H9 (cell line): Measurements from ENCODE around the gene IFT80. TPM values are rescaled to one million over a fixed set of nuclear protein-coding genes. Genes with fewer than 3 reads are reported as not detected.

ENCODE experiments used
- DNase-seq: peaks from one replicate; pipeline ENCODE4 v3.0.0-alpha.2; 2017
- H2AFZ ChIP-seq: one replicate; pipeline ENCODE4 v1.6.1; 2013; ENCODE audit warnings: mild to moderate bottlenecking, low read length, control low read depth, moderate library complexity
- H2AK5ac ChIP-seq: 2 replicates; pipeline ENCODE4 v1.6.1; 2013; ENCODE audit warnings: low read length, control low read depth, mixed read lengths; ENCODE audit not compliant: insufficient read length
- H2BK120ac ChIP-seq: one replicate; pipeline ENCODE4 v1.6.1; 2013; ENCODE audit warnings: low read depth, mild to moderate bottlenecking, low read length, control low read depth, inconsistent platforms; ENCODE audit not compliant: poor library complexity, severe bottlenecking
- H2BK12ac ChIP-seq: 2 replicates; pipeline ENCODE4 v1.6.1; 2013; ENCODE audit warnings: low read length, control low read depth, mixed read lengths, low read depth; ENCODE audit not compliant: insufficient read length
- H2BK15ac ChIP-seq: 2 replicates; pipeline ENCODE4 v1.6.1; 2013; ENCODE audit warnings: low read depth, low read length, control low read depth
- H2BK20ac ChIP-seq: one replicate; pipeline ENCODE4 v1.6.1; 2013; ENCODE audit warnings: low read depth, mild to moderate bottlenecking, low read length, control low read depth, inconsistent platforms; ENCODE audit not compliant: poor library complexity, severe bottlenecking
- H2BK5ac ChIP-seq: 2 replicates; pipeline ENCODE4 v1.6.1; 2013; ENCODE audit warnings: low read length, control low read depth, mixed read lengths; ENCODE audit not compliant: insufficient read length
- H3K14ac ChIP-seq: 2 replicates; pipeline ENCODE4 v1.6.1; 2013; ENCODE audit warnings: low read length, control low read depth; ENCODE audit not compliant: insufficient read depth
- H3K18ac ChIP-seq: 2 replicates; pipeline ENCODE4 v1.6.1; 2013; ENCODE audit warnings: low read depth, mild to moderate bottlenecking, mixed read lengths, low read length, control low read depth; ENCODE audit not compliant: insufficient read length
- H3K23ac ChIP-seq: 2 replicates; pipeline ENCODE4 v1.6.1; 2013; ENCODE audit warnings: low read length, control low read depth, mixed read lengths, low read depth; ENCODE audit not compliant: insufficient read length
- H3K23me2 ChIP-seq: 2 replicates; pipeline ENCODE4 v1.6.1; 2013; ENCODE audit warnings: low read depth, mild to moderate bottlenecking, mixed read lengths, low read length, control low read depth; ENCODE audit not compliant: insufficient read length, poor library complexity, severe bottlenecking
- H3K27ac ChIP-seq: 2 replicates; pipeline ENCODE4 v1.5.1; 2013; ENCODE audit warnings: low read length, control low read depth, mixed read lengths, low read depth; ENCODE audit not compliant: insufficient read length
- H3K27me3 ChIP-seq: 2 replicates; pipeline ENCODE4 v1.6.1; 2013; ENCODE audit warnings: low read length, control low read depth, inconsistent platforms; ENCODE audit not compliant: insufficient read depth
- H3K4ac ChIP-seq: 2 replicates; pipeline ENCODE4 v1.6.1; 2013; ENCODE audit warnings: low read depth, mild to moderate bottlenecking, control low read depth, inconsistent platforms, low read length, moderate library complexity
- H3K4me1 ChIP-seq: 2 replicates; pipeline ENCODE4 v1.6.1; 2013; ENCODE audit warnings: low read length, control low read depth, inconsistent platforms; ENCODE audit not compliant: insufficient read depth
- H3K4me2 ChIP-seq: 2 replicates; pipeline ENCODE4 v1.6.1; 2013; ENCODE audit warnings: low read length, control low read depth, mixed read lengths; ENCODE audit not compliant: insufficient read length, insufficient read depth
- H3K56ac ChIP-seq: 2 replicates; pipeline ENCODE4 v1.6.1; 2013; ENCODE audit warnings: low read depth, mild to moderate bottlenecking, mixed read lengths, low read length, control low read depth; ENCODE audit not compliant: insufficient read length
- H3K79me1 ChIP-seq: 2 replicates; pipeline ENCODE4 v1.6.1; 2013; ENCODE audit warnings: low read depth, mild to moderate bottlenecking, moderate library complexity, low read length, control low read depth, inconsistent platforms; ENCODE audit not compliant: insufficient read depth, poor library complexity, severe bottlenecking
- H3K79me2 ChIP-seq: 2 replicates; pipeline ENCODE4 v1.6.1; 2013; ENCODE audit warnings: low read length, control low read depth, inconsistent platforms; ENCODE audit not compliant: insufficient read depth
- H3K9ac ChIP-seq: 2 replicates; pipeline ENCODE4 v1.6.1; 2013; ENCODE audit warnings: low read length, control low read depth, mixed read lengths; ENCODE audit not compliant: insufficient read length; ENCODE audit errors: extremely low read depth
- H3K9me3 ChIP-seq: one replicate; pipeline ENCODE4 v1.6.1; 2013; ENCODE audit warnings: low read depth, low read length, inconsistent platforms; ENCODE audit not compliant: control insufficient read depth
- H3T11ph ChIP-seq: one replicate; pipeline ENCODE4 v1.6.1; 2013; ENCODE audit warnings: mild to moderate bottlenecking, low read length, control low read depth, inconsistent platforms
- H4K20me1 ChIP-seq: one replicate; pipeline ENCODE4 v1.6.1; 2013; ENCODE audit not compliant: control insufficient read depth, insufficient read length, insufficient read depth
- H4K5ac ChIP-seq: 2 replicates; pipeline ENCODE4 v1.6.1; 2013; ENCODE audit warnings: low read depth, mild to moderate bottlenecking, mixed read lengths, low read length, control low read depth; ENCODE audit not compliant: insufficient read length
- H4K8ac ChIP-seq: replicated peaks from 2 replicates; pipeline ENCODE4 v1.6.1; 2013; ENCODE audit warnings: low read length, control low read depth, mixed read lengths, low read depth; ENCODE audit not compliant: insufficient read length
- H4K91ac ChIP-seq: 2 replicates; pipeline ENCODE4 v1.6.1; 2013; ENCODE audit warnings: low read depth, mild to moderate bottlenecking, moderate library complexity, mixed read lengths, low read length, control low read depth; ENCODE audit not compliant: insufficient read length
- H3K27ac Mint-ChIP-seq, 3 experiments: 2 replicates in 2 of 3; 3 replicates in 1 of 3; pipeline ENCODE4 v1.8.0; 2020 to 2021; ENCODE audit warnings: mixed read lengths in 3 of 3, mild to moderate bottlenecking in 1 of 3, moderate library complexity in 1 of 3
- H3K27me3 Mint-ChIP-seq: 2 replicates; pipeline ENCODE4 v1.8.0; 2021; ENCODE audit warnings: low read depth, mild to moderate bottlenecking, moderate library complexity, mixed read lengths
- H3K36me3 Mint-ChIP-seq, 3 experiments: 2 replicates in 2 of 3; 3 replicates in 1 of 3; pipeline ENCODE4 v1.8.0; 2020 to 2021; ENCODE audit warnings: low read depth in 3 of 3, mixed read lengths in 3 of 3; ENCODE audit not compliant: insufficient read depth in 1 of 3
- H3K4me1 Mint-ChIP-seq, 2 experiments: 2 replicates each; pipeline ENCODE4 v1.8.0; 2020; ENCODE audit warnings: mixed read lengths in 2 of 2
- H3K4me3 Mint-ChIP-seq, 2 experiments: 2 replicates in 1 of 2; 3 replicates in 1 of 2; pipeline ENCODE4 v1.8.0; 2020 to 2021; ENCODE audit warnings: mild to moderate bottlenecking in 2 of 2, mixed read lengths in 2 of 2, moderate library complexity in 1 of 2
- H3K9me3 Mint-ChIP-seq, 2 experiments: 2 replicates in 1 of 2; 3 replicates in 1 of 2; pipeline ENCODE4 v1.8.0; 2020; ENCODE audit warnings: mild to moderate bottlenecking in 2 of 2, mixed read lengths in 2 of 2, moderate library complexity in 1 of 2
- WGBS: extraction: QIAGEN DNeasy Blood & Tissue Kit; methylation state at CpG from one replicate; pipeline ENCODE4 v1.1.7; 2013; ENCODE audit warnings: missing lambda C conversion rate, low lambda C conversion rate, mixed read lengths; ENCODE audit not compliant: insufficient read length; ENCODE audit errors: extremely low coverage; 5-methylcytosine and 5-hydroxymethylcytosine counted together
- total RNA-seq: library from RNA; stranded (reverse); gene quantifications from 2 replicates; pipeline ENCODE4 v1.2.1, GENCODE V29; 2021
- TF ChIP-seq, protein P1 (sequence below): fragments of 200-600 bp; sonication (generic); conservative IDR thresholded peaks from 3 replicates; pipeline ENCODE4 v1.8.0; 2021; ENCODE audit warnings: antibody characterized with exemption, mild to moderate bottlenecking

The IFT80 gene
- total RNA-seq, 1 experiment from 2014 or later, result 29.0 TPM

GRCh38 chr3:160210799-160211221 is 188.2 kb downstream of the IFT80 start:
- Mint-ChIP-seq H3K36me3 (no peaks in the 10 kb centered on the region), H3K27ac (no peak overlapping the region), H3K9me3 (no peaks in the 10 kb centered on the region), H3K4me1 (peaks cover 6 to 7% of the 10 kb centered on the region in 2 experiments; a peak in 3 of 4 replicates), H3K27me3 (no peaks in the 10 kb centered on the region; the same call in 1 of the 2 replicates), H3K4me3 (no peak overlapping the region)
- no peak overlapping the region for H2BK15ac ChIP-seq
- no peaks in the 10 kb centered on the region for H3K79me2 ChIP-seq
- no peak for DNase-seq
- no peaks in the 10 kb centered on the region for H3K4me1 ChIP-seq
- no peak overlapping the region for H3K56ac ChIP-seq
- H4K8ac ChIP-seq, result no peak overlapping the region
- no CpG with 5 or more reads among the region's 1 CpG for WGBS
- no peak overlapping the region for H2BK120ac ChIP-seq
- H3K9ac ChIP-seq, result no peak overlapping the region
- no peak overlapping the region for H3K27ac ChIP-seq
- no peak overlapping the region for H3K14ac ChIP-seq
- H2BK5ac ChIP-seq, result no peak overlapping the region
- no peak overlapping the region for H3K18ac ChIP-seq
- no peak overlapping the region for H4K91ac ChIP-seq
- no peak overlapping the region for H3K4me2 ChIP-seq
- no peak overlapping the region for H2BK12ac ChIP-seq
- H3K9me3 ChIP-seq, result no peaks in the 10 kb centered on the region
- H3K23ac ChIP-seq, result no peak overlapping the region
- H2AFZ ChIP-seq, result no peak overlapping the region
- no peak overlapping the region for H4K5ac ChIP-seq
- TF ChIP-seq, protein P1, sequence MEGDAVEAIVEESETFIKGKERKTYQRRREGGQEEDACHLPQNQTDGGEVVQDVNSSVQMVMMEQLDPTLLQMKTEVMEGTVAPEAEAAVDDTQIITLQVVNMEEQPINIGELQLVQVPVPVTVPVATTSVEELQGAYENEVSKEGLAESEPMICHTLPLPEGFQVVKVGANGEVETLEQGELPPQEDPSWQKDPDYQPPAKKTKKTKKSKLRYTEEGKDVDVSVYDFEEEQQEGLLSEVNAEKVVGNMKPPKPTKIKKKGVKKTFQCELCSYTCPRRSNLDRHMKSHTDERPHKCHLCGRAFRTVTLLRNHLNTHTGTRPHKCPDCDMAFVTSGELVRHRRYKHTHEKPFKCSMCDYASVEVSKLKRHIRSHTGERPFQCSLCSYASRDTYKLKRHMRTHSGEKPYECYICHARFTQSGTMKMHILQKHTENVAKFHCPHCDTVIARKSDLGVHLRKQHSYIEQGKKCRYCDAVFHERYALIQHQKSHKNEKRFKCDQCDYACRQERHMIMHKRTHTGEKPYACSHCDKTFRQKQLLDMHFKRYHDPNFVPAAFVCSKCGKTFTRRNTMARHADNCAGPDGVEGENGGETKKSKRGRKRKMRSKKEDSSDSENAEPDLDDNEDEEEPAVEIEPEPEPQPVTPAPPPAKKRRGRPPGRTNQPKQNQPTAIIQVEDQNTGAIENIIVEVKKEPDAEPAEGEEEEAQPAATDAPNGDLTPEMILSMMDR, result peak; percentile 45; the same call in 2 of the 3 replicates
- H3K27me3 ChIP-seq, result no peaks in the 10 kb centered on the region
- H3K4ac ChIP-seq, result no peak overlapping the region
- no peaks in the 10 kb centered on the region for H4K20me1 ChIP-seq
- H3K23me2 ChIP-seq, result no peaks in the 10 kb centered on the region
- no peak overlapping the region for H2AK5ac ChIP-seq
- H3K79me1 ChIP-seq, result no peaks in the 10 kb centered on the region
- no peak overlapping the region for H2BK20ac ChIP-seq
- H3T11ph ChIP-seq, result no peak overlapping the region
